ENCODE measurements around the gene RNF223. TPM values are rescaled to one million over a fixed set of nuclear protein-coding genes. Genes with fewer than 3 reads are reported as not detected.

RNF223 gene
- total and polyA plus RNA-seq, 4 donors = 0.14 TPM; not detected in 3

- Histone ChIP-seq H3K4me3 (ENCODE audit: low read depth in 1 of 3, low read length in 3 of 3) (no peak overlapping the region), H3K36me3 (ENCODE audit: control insufficient read depth in 4 of 4, insufficient read depth in 3 of 4, low read depth in 1 of 4, low read length in 3 of 4) (peaks cover 0 to 24% (median 6%) of the 10 kb centered on the region in 4 donors), H3K9me3 (ENCODE audit: control insufficient read depth in 4 of 4, low read length in 3 of 4) (no peaks in the 10 kb centered on the region), H3K27me3 (ENCODE audit: control insufficient read depth in 4 of 4, insufficient read depth in 4 of 4, low read length in 3 of 4) (peaks cover 0 to under 1% (median 0%) of the 10 kb centered on the region in 4 donors), H3K9ac (ENCODE audit: low read depth in 1 of 2, low read length in 2 of 2) (no peak overlapping the region), H3K27ac (ENCODE audit: low read depth in 1 of 2, low read length in 2 of 2) (no peak overlapping the region), H3K4me1 (ENCODE audit: control insufficient read depth in 4 of 4, insufficient read depth in 4 of 4, low read length in 3 of 4) (peaks cover 8 to 10% (median 9%) of the 10 kb centered on the region in 4 donors)
- WGBS = 98% methylated on average over 33 of the region's 33 CpGs
- DNase-seq (ENCODE audit: low spot score) = no peak
- TF ChIP-seq GABPA (IDR thresholded peaks at IDR 0.05 in 1 of 2, conservative IDR thresholded peaks at IDR 0.05 in 1 of 2) (no peak), SP1 (IDR thresholded peaks at IDR 0.05) (no peak), HNF4A (conservative IDR thresholded peaks at IDR 0.05) (no peak), ATF3 (IDR thresholded peaks at IDR 0.05) (no peak), ZBTB33 (IDR thresholded peaks at IDR 0.05) (no peak), EGR1 (IDR thresholded peaks at IDR 0.05; ENCODE audit: low read depth in 2 of 2) (no peak), CTCF (IDR thresholded peaks at IDR 0.05; ENCODE audit: low read depth, low read length, missing input control) (no peak), YY1 (IDR thresholded peaks at IDR 0.05) (no peak)
Measured at GRCh38 chr1:1043921-1044320, 30.2 kb downstream of the RNF223 start.

- no peaks in the 10 kb centered on the region for H3K9me3 ChIP-seq (ENCODE audit: control insufficient read depth in 4 of 4, low read length in 3 of 4)
- no peak for DNase-seq (ENCODE audit: low spot score)
- H3K27ac ChIP-seq (ENCODE audit: low read depth in 1 of 2, low read length in 2 of 2) = no peak overlapping the region
- H3K4me1 ChIP-seq (ENCODE audit: control insufficient read depth in 4 of 4, insufficient read depth in 4 of 4, low read length in 3 of 4) = peaks cover 8 to 10% (median 9%) of the 10 kb centered on the region in 4 donors
- no peak overlapping the region for H3K4me3 ChIP-seq (ENCODE audit: low read depth in 1 of 3, low read length in 3 of 3)
- WGBS = 98% methylated on average over 27 of the region's 27 CpGs
- H3K27me3 ChIP-seq (ENCODE audit: control insufficient read depth in 4 of 4, insufficient read depth in 4 of 4, low read length in 3 of 4) = peaks cover 0 to 3% (median 0%) of the 10 kb centered on the region in 4 donors
- H3K9ac ChIP-seq (ENCODE audit: low read depth in 1 of 2, low read length in 2 of 2) = no peak overlapping the region
- peaks cover 0 to 24% (median 6%) of the 10 kb centered on the region in 4 donors for H3K36me3 ChIP-seq (ENCODE audit: control insufficient read depth in 4 of 4, insufficient read depth in 3 of 4, low read depth in 1 of 4, low read length in 3 of 4)
- no peak for TF ChIP-seq CTCF (IDR thresholded peaks at IDR 0.05; ENCODE audit: low read depth, low read length, missing input control)
- TF ChIP-seq ATF3 (IDR thresholded peaks at IDR 0.05) = no peak
Measured at GRCh38 chr1:1043411-1043810, 30.7 kb downstream of the RNF223 start.

GRCh38 chr1:1042835-1043234 is 31.3 kb downstream of the RNF223 start:
- H3K36me3 ChIP-seq (ENCODE audit: control insufficient read depth in 4 of 4, insufficient read depth in 3 of 4, low read depth in 1 of 4, low read length in 3 of 4) = peaks cover 0 to 24% (median 6%) of the 10 kb centered on the region in 4 donors
- no peaks in the 10 kb centered on the region for H3K9me3 ChIP-seq (ENCODE audit: control insufficient read depth in 4 of 4, low read length in 3 of 4)
- H3K27ac ChIP-seq (ENCODE audit: low read depth in 1 of 2, low read length in 2 of 2) = no peak overlapping the region
- peaks cover 8 to 10% (median 9%) of the 10 kb centered on the region in 4 donors for H3K4me1 ChIP-seq (ENCODE audit: control insufficient read depth in 4 of 4, insufficient read depth in 4 of 4, low read length in 3 of 4)
- DNase-seq (ENCODE audit: low spot score) = no peak
- H3K9ac ChIP-seq (ENCODE audit: low read depth in 1 of 2, low read length in 2 of 2) = no peak overlapping the region
- H3K27me3 ChIP-seq (ENCODE audit: control insufficient read depth in 4 of 4, insufficient read depth in 4 of 4, low read length in 3 of 4) = peaks cover 0 to 3% (median 0%) of the 10 kb centered on the region in 4 donors
- H3K4me3 ChIP-seq (ENCODE audit: low read depth in 1 of 3, low read length in 3 of 3) = no peak overlapping the region
- 96% methylated on average over 10 of the region's 10 CpGs for WGBS
- TF ChIP-seq ATF3 (IDR thresholded peaks at IDR 0.05) (no peak), NR2F2 (IDR thresholded peaks at IDR 0.05) (no peak), CTCF (IDR thresholded peaks at IDR 0.05; ENCODE audit: low read depth, low read length, missing input control) (no peak), SP1 (IDR thresholded peaks at IDR 0.05) (no peak), RXRA (IDR thresholded peaks at IDR 0.05) (no peak), TAF1 (conservative IDR thresholded peaks at IDR 0.05) (no peak), ZBTB33 (IDR thresholded peaks at IDR 0.05) (no peak), FOXA1 (IDR thresholded peaks at IDR 0.05) (no peak)

All from liver (tissue), 9 donors.